GM12875 (cell line): Measurements from ENCODE around the gene HNRNPDL.

Experiments
- H3K4me3 ChIP-seq: one replicate; pipeline ENCODE4 v1.5.1; 2011; ENCODE audit warnings: low read depth, low read length, control low read depth
- TF ChIP-seq, protein P1 (sequence below): IDR thresholded peaks from 2 replicates; pipeline ENCODE4 v1.5.1; 2011; ENCODE audit warnings: low read depth, mild to moderate bottlenecking, control low read depth, inconsistent platforms, low read length, moderate library complexity, borderline replicate concordance; ENCODE audit not compliant: insufficient read depth

HNRNPDL gene

DNA sequence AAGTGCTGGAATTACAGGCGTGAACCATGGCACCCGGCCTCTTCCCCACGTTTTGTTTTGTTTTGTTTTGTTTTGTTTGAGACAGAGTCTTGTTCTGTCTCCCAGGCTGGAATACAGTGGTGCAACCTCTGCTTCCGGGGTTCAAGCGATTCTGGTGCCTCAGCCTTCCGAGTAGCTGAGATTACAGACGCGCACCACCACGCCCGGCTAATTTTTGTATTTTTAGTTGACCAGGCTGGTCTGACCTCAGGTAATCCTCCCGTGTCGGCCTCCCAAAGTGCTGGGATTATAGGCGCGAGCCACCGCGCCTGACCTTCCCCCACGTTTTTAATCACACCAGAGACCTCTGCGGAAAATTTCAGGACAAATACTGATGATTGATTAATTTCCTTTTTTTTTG lies 2.3 kb upstream of the HNRNPDL start:
- TF ChIP-seq, protein P1, sequence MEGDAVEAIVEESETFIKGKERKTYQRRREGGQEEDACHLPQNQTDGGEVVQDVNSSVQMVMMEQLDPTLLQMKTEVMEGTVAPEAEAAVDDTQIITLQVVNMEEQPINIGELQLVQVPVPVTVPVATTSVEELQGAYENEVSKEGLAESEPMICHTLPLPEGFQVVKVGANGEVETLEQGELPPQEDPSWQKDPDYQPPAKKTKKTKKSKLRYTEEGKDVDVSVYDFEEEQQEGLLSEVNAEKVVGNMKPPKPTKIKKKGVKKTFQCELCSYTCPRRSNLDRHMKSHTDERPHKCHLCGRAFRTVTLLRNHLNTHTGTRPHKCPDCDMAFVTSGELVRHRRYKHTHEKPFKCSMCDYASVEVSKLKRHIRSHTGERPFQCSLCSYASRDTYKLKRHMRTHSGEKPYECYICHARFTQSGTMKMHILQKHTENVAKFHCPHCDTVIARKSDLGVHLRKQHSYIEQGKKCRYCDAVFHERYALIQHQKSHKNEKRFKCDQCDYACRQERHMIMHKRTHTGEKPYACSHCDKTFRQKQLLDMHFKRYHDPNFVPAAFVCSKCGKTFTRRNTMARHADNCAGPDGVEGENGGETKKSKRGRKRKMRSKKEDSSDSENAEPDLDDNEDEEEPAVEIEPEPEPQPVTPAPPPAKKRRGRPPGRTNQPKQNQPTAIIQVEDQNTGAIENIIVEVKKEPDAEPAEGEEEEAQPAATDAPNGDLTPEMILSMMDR: no peak

GRCh38 chr4:82431831-82432230 lies 1.6 kb upstream of the HNRNPDL start:
- H3K4me3 ChIP-seq: no peak overlapping the region

More for the DNA sequence above, 2.3 kb upstream of the HNRNPDL start:
- no peak overlapping the region for H3K4me3 ChIP-seq

GRCh38 chr4:82430964-82431745 lies 893 bp upstream of the HNRNPDL start:
- TF ChIP-seq, protein P1: no peak
- peak overlapping the region; percentile 99 for H3K4me3 ChIP-seq

More at GRCh38 chr4:82431831-82432230, 1.6 kb upstream of the HNRNPDL start:
- TF ChIP-seq, protein P1: no peak

DNA sequence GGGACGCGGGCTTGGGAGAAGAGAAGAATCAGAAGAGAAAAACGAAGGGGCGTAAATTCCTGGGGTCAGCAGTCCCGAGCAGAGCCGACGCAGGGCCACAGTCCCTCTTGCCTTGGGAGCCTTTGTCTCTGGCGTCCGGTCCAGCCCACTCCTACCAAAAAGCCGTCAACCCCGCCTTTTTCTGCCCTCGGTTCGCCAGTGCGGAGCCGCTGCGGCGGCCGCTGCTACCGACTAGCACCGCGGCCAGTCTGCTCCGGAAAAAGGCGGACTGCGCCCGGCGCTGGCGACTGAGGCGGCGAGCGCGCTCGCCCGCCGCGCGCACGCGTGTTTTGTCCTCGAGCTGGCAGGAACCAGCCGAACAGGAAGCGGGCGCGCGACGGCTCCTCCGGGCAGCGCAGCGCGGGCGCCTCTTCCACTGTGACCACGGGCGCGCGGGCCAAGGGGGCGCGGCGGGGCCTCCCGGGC lies 502 bp downstream of the HNRNPDL start:
- peak overlapping the region; percentile 99 for H3K4me3 ChIP-seq
- TF ChIP-seq, protein P1: no peak

DNA sequence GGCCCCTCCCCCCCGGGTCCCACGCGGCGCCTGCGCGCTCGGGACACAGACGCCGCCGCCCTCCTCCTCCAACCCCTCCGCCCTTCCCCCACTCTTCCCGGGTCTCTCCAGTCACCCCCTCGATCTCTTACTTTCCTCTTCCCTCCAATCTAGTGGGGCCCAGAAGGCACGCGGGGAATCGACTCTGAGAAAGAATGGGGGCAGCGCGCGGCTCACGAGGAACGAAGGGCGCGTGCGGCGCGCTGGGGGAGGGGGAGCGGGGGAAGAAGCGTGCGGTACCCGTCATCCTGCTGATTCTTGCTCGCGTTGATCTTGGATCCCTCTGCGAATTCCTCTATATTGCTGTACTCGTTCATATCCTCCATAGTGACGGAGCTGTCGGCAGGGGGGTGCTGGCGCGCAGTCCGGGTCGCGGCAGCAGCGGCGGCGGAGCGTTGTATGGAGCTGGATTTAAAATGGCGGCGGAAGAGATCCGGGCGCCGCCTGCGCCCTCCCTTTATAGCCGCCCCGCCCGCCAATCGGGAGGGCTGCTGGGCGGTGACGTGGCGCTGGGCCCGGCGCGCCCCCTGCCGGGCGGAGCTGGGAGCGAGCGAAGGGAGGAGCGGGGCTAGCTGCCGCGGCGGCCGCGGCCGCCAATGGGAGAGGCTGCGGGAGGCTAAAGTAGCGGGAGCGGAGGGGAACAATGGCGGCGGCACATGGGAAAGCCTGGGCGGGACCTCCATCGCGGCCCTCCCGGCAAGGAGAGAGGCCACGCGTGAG lies 1.1 kb downstream of the HNRNPDL start:
- TF ChIP-seq, protein P1: peak; percentile 93
- peak overlapping the region; percentile 99 for H3K4me3 ChIP-seq

DNA sequence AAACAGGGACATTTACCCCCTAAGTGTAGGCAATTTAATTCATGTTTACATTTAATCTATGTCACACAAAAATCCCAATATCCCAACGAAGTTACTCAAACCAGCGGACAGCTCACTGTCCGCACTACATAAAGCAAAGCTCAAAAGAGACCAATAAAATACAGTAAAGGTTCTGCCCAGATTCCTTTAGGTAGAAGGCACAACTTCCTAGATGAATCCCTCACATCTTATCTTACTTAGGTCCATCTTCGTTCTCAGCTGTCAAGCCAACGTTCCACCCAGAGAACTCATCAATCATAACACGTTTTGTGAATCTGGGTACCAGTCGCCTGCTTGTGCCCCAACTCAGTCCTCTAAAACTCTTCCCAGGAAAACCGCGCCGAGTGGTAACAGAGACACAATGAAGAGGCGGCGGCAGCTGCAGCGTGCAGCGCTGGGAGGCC lies 1.7 kb downstream of the HNRNPDL start:
- peak overlapping the region; percentile 99 for H3K4me3 ChIP-seq
- TF ChIP-seq, protein P1: no peak
